DOHH2 (cell line): Measurements from ENCODE around the gene RRP1.

Experiments used
- EZH2phosphoT487 ChIP-seq: fragments of 200-600 bp; sonication (generic); IDR thresholded peaks from 2 replicates; pipeline ENCODE4 v1.6.1; 2017; ENCODE audit warnings: borderline replicate concordance, mild to moderate bottlenecking, antibody characterized with exemption, low read length, moderate library complexity, mixed read lengths
- TF ChIP-seq, protein P1 (sequence below): fragments of 200-600 bp; sonication (generic); IDR thresholded peaks from one replicate; pipeline ENCODE4 v1.5.1; 2014; ENCODE audit warnings: antibody characterized with exemption, mild to moderate bottlenecking, low read depth, low read length; ENCODE audit not compliant: poor library complexity, severe bottlenecking

DNA sequence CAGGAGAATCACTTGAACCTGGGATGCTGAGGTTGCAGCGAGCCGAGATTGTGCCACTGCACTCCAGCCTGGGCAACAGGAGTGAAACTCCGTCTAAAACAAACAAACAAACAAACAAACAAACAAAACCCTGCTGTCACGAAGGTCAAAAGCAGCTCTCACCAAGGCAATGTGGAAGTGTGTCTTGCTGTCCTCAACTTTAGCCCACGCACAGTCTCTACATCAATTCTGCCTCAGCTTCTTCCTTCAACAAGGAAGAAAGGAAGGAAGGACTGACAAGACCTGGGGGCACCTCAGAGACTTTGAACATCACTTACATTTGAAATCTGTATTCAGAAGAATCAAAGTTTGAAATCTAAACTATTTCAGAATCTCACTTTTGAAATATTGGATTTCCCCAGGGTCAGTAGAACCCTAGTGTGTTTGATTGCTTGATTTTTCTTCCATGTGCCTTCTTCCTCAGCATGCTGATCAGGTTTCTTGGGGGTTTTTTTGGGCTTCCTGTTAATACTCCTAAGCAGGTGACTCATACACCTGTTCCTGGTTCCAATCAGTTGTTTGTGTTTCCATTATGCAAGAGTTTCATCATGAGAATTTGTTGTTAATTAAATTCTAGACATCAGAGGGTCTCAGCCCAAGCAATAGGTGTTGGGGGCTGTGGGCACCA lies 6.8 kb upstream of the RRP1 start:
- TF ChIP-seq, protein P1, sequence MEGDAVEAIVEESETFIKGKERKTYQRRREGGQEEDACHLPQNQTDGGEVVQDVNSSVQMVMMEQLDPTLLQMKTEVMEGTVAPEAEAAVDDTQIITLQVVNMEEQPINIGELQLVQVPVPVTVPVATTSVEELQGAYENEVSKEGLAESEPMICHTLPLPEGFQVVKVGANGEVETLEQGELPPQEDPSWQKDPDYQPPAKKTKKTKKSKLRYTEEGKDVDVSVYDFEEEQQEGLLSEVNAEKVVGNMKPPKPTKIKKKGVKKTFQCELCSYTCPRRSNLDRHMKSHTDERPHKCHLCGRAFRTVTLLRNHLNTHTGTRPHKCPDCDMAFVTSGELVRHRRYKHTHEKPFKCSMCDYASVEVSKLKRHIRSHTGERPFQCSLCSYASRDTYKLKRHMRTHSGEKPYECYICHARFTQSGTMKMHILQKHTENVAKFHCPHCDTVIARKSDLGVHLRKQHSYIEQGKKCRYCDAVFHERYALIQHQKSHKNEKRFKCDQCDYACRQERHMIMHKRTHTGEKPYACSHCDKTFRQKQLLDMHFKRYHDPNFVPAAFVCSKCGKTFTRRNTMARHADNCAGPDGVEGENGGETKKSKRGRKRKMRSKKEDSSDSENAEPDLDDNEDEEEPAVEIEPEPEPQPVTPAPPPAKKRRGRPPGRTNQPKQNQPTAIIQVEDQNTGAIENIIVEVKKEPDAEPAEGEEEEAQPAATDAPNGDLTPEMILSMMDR = no peak
- no peak for TF ChIP-seq EZH2phosphoT487
